Neural crest cell (in vitro differentiated cells): ENCODE measurements around the gene GLCCI1. TPM values are rescaled to one million over a fixed set of nuclear protein-coding genes. Genes with fewer than 3 reads are reported as not detected.

Source experiments
- DNase-seq: peaks from one replicate; pipeline ENCODE4 v3.0.0; 2021; ENCODE audit warnings: low read depth, mixed read lengths, low spot score
- H3K27ac Mint-ChIP-seq: one replicate; pipeline ENCODE4 v1.8.0; 2021; ENCODE audit warnings: mild to moderate bottlenecking, mixed read lengths; ENCODE audit not compliant: unreplicated experiment
- H3K27me3 Mint-ChIP-seq: 2 replicates; pipeline ENCODE4 v1.8.0; 2021; ENCODE audit warnings: low read depth, mild to moderate bottlenecking, mixed read lengths
- H3K36me3 Mint-ChIP-seq: 2 replicates; pipeline ENCODE4 v1.8.0; 2021; ENCODE audit warnings: low read depth, mild to moderate bottlenecking, mixed read lengths
- H3K4me1 Mint-ChIP-seq: 2 replicates; pipeline ENCODE4 v1.8.0; 2021; ENCODE audit warnings: mixed read lengths
- H3K4me3 Mint-ChIP-seq: one replicate; pipeline ENCODE4 v1.8.0; 2021; ENCODE audit warnings: mild to moderate bottlenecking, mixed read lengths
- H3K9me3 Mint-ChIP-seq: 2 replicates; pipeline ENCODE4 v1.8.0; 2021; ENCODE audit warnings: mixed read lengths
- CTCF ChIP-seq: fragments of 200-600 bp; sonication (generic); conservative IDR thresholded peaks from 2 replicates; pipeline ENCODE4 v1.5.0; 2021; ENCODE audit warnings: antibody characterized with exemption, mild to moderate bottlenecking
- long read RNA-seq: library from polyadenylated mRNA; unstranded; transcript quantifications from one replicate; pipeline ENCODE4 v2.0.0, GENCODE V29; 2020
- total RNA-seq: library from RNA; stranded (reverse); gene quantifications from 2 replicates; pipeline ENCODE4 v1.2.1, GENCODE V29; 2021

GLCCI1 gene
- 26.2 and 29.2 TPM in 2 replicates for total RNA-seq
- long read RNA-seq, partial matches to known transcripts: 1 of 3 reads
- long read RNA-seq, other reads (novel, unspliced or antisense): 2 of 3 reads

GRCh38 chr7:7968544-7969305, at the start of gene GLCCI1:
TSS of gene GLCCI1 (plus strand) at chr7:7968796. CDS start at chr7:7969351, 555 bp downstream.
- Mint-ChIP-seq H3K9me3 (no peaks in the 10 kb centered on the region), H3K4me1 (peaks cover 10% of the 10 kb centered on the region), H3K27ac (no peak within 1 kb of the TSS), H3K27me3 (no peaks in the 10 kb centered on the region), H3K4me3 (peak within 1 kb of the TSS; percentile 84), H3K36me3 (no peaks in the 10 kb centered on the region)
- peak; percentile 92 for DNase-seq
- TF ChIP-seq CTCF: no peak

GRCh38 chr7:7919449-7919945, 49.1 kb upstream of the GLCCI1 start:
- Mint-ChIP-seq H3K27me3 (no peaks in the 10 kb centered on the region), H3K36me3 (peaks cover 4% of the 10 kb centered on the region), H3K4me3 (no peak overlapping the region), H3K27ac (no peak overlapping the region), H3K9me3 (peaks cover 3% of the 10 kb centered on the region), H3K4me1 (peaks cover 23% of the 10 kb centered on the region)
- no peak for DNase-seq
- no peak for TF ChIP-seq CTCF

- H3K9me3 Mint-ChIP-seq: peaks cover 3% of the 10 kb centered on the region
- H3K4me3 Mint-ChIP-seq: no peak overlapping the region
- peaks cover 23% of the 10 kb centered on the region for H3K4me1 Mint-ChIP-seq
- no peak for TF ChIP-seq CTCF
- DNase-seq: no peak
- no peak overlapping the region for H3K27ac Mint-ChIP-seq
- H3K36me3 Mint-ChIP-seq: peaks cover 4% of the 10 kb centered on the region
- no peaks in the 10 kb centered on the region for H3K27me3 Mint-ChIP-seq
Observed at GRCh38 chr7:7920056-7920455, 48.5 kb upstream of the GLCCI1 start.

GRCh38 chr7:7920481-7920880, 48.1 kb upstream of the GLCCI1 start:
- H3K4me3 Mint-ChIP-seq: no peak overlapping the region
- peaks cover 23% of the 10 kb centered on the region for H3K4me1 Mint-ChIP-seq
- H3K27me3 Mint-ChIP-seq: no peaks in the 10 kb centered on the region
- H3K36me3 Mint-ChIP-seq: peaks cover 4% of the 10 kb centered on the region
- TF ChIP-seq CTCF: no peak
- H3K9me3 Mint-ChIP-seq: peaks cover 3% of the 10 kb centered on the region
- DNase-seq: no peak
- no peak overlapping the region for H3K27ac Mint-ChIP-seq

GRCh38 chr7:7921830-7922229, 46.8 kb upstream of the GLCCI1 start:
- Mint-ChIP-seq H3K27me3 (no peaks in the 10 kb centered on the region), H3K4me3 (no peak overlapping the region), H3K9me3 (no peaks in the 10 kb centered on the region), H3K36me3 (peaks cover 4% of the 10 kb centered on the region), H3K27ac (no peak overlapping the region), H3K4me1 (peaks cover 23% of the 10 kb centered on the region)
- TF ChIP-seq CTCF: no peak
- DNase-seq: no peak
